GM18519 (cell line): ENCODE data around the gene TADA3.
"Not testable (repeated sequence)": the region's sequence is repeated elsewhere in the genome, so short reads cannot be mapped to it uniquely, and the experiment has no call there.

Experiments used
- ATAC-seq: cut with Tn5 transposase; IDR thresholded peaks from one replicate; pipeline ENCODE4 v1.9.1; 2021; ENCODE audit warnings: mild to moderate bottlenecking, moderate library complexity; ENCODE audit not compliant: unreplicated experiment, low FRiP score

The TADA3 gene

GRCh38 chr3:9785602-9786001 lies 6.7 kb downstream of the TADA3 start:
- no peak for ATAC-seq

- ATAC-seq: no peak
Observed at GRCh38 chr3:9784965-9785364, 7.3 kb downstream of the TADA3 start.

GRCh38 chr3:9783954-9784353 lies 8.3 kb downstream of the TADA3 start:
- ATAC-seq: no peak

- ATAC-seq: no peak
Observed at GRCh38 chr3:9782770-9783169, 9.5 kb downstream of the TADA3 start.

GRCh38 chr3:9781978-9782603 lies 10.2 kb downstream of the TADA3 start:
- no peak for ATAC-seq

- ATAC-seq: no peak
Observed at GRCh38 chr3:9781551-9781950, 10.7 kb downstream of the TADA3 start.

GRCh38 chr3:9780910-9781309 lies 11.4 kb downstream of the TADA3 start:
- ATAC-seq: no peak

GRCh38 chr3:9780458-9780812 lies 11.8 kb downstream of the TADA3 start:
- no peak for ATAC-seq

GRCh38 chr3:9779721-9780457 lies 12.4 kb downstream of the TADA3 start:
- peak; percentile 48 for ATAC-seq

GRCh38 chr3:9779075-9779593 lies 13.1 kb downstream of the TADA3 start:
- ATAC-seq: no peak

- ATAC-seq: no peak
Observed at GRCh38 chr3:9778143-9779074, 13.9 kb downstream of the TADA3 start.

GRCh38 chr3:9777694-9778021 lies 14.6 kb downstream of the TADA3 start:
- no peak for ATAC-seq

- no peak for ATAC-seq
Observed at GRCh38 chr3:9776896-9777693, 15.2 kb downstream of the TADA3 start.

GRCh38 chr3:9771007-9771406 lies 21.3 kb downstream of the TADA3 start:
- ATAC-seq: not testable (repeated sequence)

GRCh38 chr3:9770276-9770812 lies 21.9 kb downstream of the TADA3 start:
- no peak for ATAC-seq

GRCh38 chr3:9769426-9770275 lies 22.6 kb downstream of the TADA3 start, which contains the start of gene CAMK1:
TSS of gene CAMK1 (minus strand) at chr3:9769947. CDS start at chr3:9767749, 2,198 bp downstream.
- ATAC-seq: no peak

- no peak for ATAC-seq
Observed at GRCh38 chr3:9769012-9769411, 23.3 kb downstream of the TADA3 start.

- ATAC-seq: no peak
Observed at GRCh38 chr3:9768141-9768775, 24.0 kb downstream of the TADA3 start.

GRCh38 chr3:9767418-9767817 lies 24.9 kb downstream of the TADA3 start:
- no peak for ATAC-seq
